ENCODE data around the gene LNPK.

Gene LNPK

GRCh38 chr2:176024083-176024482 is 22.0 kb upstream of the LNPK start:
- Histone ChIP-seq H2AFZ (ENCODE audit: low read length) (no peak overlapping the region), H3K9me3 (replicated peaks; ENCODE audit: insufficient read depth, low read length) (no peaks in the 10 kb centered on the region), H3K36me3 (replicated peaks; ENCODE audit: insufficient read depth, low read length) (no peaks in the 10 kb centered on the region), H3K79me2 (ENCODE audit: low read length) (no peaks in the 10 kb centered on the region), H4K20me1 (ENCODE audit: insufficient read depth, low read length) (no peaks in the 10 kb centered on the region), H3K4me1 (ENCODE audit: low read length) (no peaks in the 10 kb centered on the region), H3K9ac (ENCODE audit: low read length) (no peak overlapping the region), H3K4me2 (ENCODE audit: low read depth, low read length) (no peak overlapping the region), H3K4me3 (ENCODE audit: low read length) (no peak overlapping the region), H3K9me2 (replicated peaks; ENCODE audit: insufficient read depth, low read length) (no peaks in the 10 kb centered on the region), H3K27ac (ENCODE audit: low read length) (no peak overlapping the region), H3K27me3 (replicated peaks; ENCODE audit: insufficient read depth, low read length) (no peaks in the 10 kb centered on the region), H3F3A (ENCODE audit: insufficient read depth, low read length) (no peaks in the 10 kb centered on the region)
- TF ChIP-seq EZH2phosphoT487 (IDR thresholded peaks at IDR 0.05; ENCODE audit: low read length) (no peak), EZH2 (optimal IDR thresholded peaks at IDR 0.05; ENCODE audit: low read depth, low read length) (no peak)
- no peak for DNase-seq

DNA sequence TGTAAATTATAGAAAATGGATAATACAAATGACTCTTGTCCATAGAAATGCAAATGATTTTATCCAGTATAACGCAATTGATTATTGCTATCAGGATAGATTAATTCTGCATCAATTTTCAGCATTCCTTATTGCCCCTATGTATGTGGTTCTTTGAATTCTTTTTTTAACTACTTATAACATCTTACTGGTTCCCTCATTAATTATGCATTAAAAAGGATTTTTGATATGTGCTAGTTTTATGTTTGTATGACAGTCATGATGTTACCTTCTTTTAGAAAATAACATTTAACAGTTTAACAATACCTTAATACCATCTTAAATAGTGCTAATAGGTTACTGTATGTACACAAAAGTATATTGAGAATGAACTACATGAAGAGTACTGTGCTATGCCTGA is 20.0 kb upstream of the LNPK start:
- TF ChIP-seq EZH2 (optimal IDR thresholded peaks at IDR 0.05; ENCODE audit: low read depth, low read length) (no peak), EZH2phosphoT487 (IDR thresholded peaks at IDR 0.05; ENCODE audit: low read length) (no peak)
- TF ChIP-seq, protein P1, sequence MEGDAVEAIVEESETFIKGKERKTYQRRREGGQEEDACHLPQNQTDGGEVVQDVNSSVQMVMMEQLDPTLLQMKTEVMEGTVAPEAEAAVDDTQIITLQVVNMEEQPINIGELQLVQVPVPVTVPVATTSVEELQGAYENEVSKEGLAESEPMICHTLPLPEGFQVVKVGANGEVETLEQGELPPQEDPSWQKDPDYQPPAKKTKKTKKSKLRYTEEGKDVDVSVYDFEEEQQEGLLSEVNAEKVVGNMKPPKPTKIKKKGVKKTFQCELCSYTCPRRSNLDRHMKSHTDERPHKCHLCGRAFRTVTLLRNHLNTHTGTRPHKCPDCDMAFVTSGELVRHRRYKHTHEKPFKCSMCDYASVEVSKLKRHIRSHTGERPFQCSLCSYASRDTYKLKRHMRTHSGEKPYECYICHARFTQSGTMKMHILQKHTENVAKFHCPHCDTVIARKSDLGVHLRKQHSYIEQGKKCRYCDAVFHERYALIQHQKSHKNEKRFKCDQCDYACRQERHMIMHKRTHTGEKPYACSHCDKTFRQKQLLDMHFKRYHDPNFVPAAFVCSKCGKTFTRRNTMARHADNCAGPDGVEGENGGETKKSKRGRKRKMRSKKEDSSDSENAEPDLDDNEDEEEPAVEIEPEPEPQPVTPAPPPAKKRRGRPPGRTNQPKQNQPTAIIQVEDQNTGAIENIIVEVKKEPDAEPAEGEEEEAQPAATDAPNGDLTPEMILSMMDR (IDR thresholded peaks at IDR 0.05; ENCODE audit: low read length): no peak
- no peak overlapping the region for H3K4me2 ChIP-seq (ENCODE audit: low read depth, low read length)
- no peaks in the 10 kb centered on the region for H3K79me2 ChIP-seq (ENCODE audit: low read length)
- no peak overlapping the region for H3K4me3 ChIP-seq (ENCODE audit: low read length)
- no peaks in the 10 kb centered on the region for H3F3A ChIP-seq (ENCODE audit: insufficient read depth, low read length)
- H3K4me1 ChIP-seq (ENCODE audit: low read length): no peaks in the 10 kb centered on the region
- no peaks in the 10 kb centered on the region for H3K9me3 ChIP-seq (replicated peaks; ENCODE audit: insufficient read depth, low read length)
- no peaks in the 10 kb centered on the region for H3K27me3 ChIP-seq (replicated peaks; ENCODE audit: insufficient read depth, low read length)
- H3K9me2 ChIP-seq (replicated peaks; ENCODE audit: insufficient read depth, low read length): no peaks in the 10 kb centered on the region
- no peak overlapping the region for H3K27ac ChIP-seq (ENCODE audit: low read length)
- DNase-seq: no peak
- no peaks in the 10 kb centered on the region for H4K20me1 ChIP-seq (ENCODE audit: insufficient read depth, low read length)
- no peak overlapping the region for H3K9ac ChIP-seq (ENCODE audit: low read length)
- H3K36me3 ChIP-seq (replicated peaks; ENCODE audit: insufficient read depth, low read length): no peaks in the 10 kb centered on the region
- no peak overlapping the region for H2AFZ ChIP-seq (ENCODE audit: low read length)

DNA sequence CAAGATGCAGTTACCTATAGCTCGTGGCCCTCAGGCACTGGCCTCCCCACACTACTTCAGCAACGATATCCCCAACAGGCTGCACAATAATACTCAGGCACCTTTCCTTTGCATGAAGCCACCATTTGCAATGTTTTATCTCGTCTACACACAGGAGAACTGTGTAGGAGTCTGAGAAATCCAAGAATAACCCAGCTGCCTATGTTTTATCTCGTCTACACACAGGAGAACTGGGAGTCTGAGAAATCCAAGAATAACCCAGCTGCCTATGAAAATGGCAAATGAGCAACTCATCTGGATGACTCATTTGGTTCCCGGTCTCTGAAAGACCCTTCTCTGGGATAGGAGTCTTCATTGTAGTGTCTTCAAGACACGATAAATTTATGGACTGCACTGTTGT is 18.3 kb upstream of the LNPK start:
- no peaks in the 10 kb centered on the region for H3K27me3 ChIP-seq (replicated peaks; ENCODE audit: insufficient read depth, low read length)
- H3K36me3 ChIP-seq (replicated peaks; ENCODE audit: insufficient read depth, low read length): no peaks in the 10 kb centered on the region
- no peak overlapping the region for H3K27ac ChIP-seq (ENCODE audit: low read length)
- no peaks in the 10 kb centered on the region for H4K20me1 ChIP-seq (ENCODE audit: insufficient read depth, low read length)
- no peak for TF ChIP-seq EZH2phosphoT487 (IDR thresholded peaks at IDR 0.05; ENCODE audit: low read length)
- TF ChIP-seq, protein P1 (IDR thresholded peaks at IDR 0.05; ENCODE audit: low read length): no peak
- no peak for TF ChIP-seq EZH2 (optimal IDR thresholded peaks at IDR 0.05; ENCODE audit: low read depth, low read length)
- H3K4me3 ChIP-seq (ENCODE audit: low read length): no peak overlapping the region
- no peaks in the 10 kb centered on the region for H3K4me1 ChIP-seq (ENCODE audit: low read length)
- no peak for DNase-seq
- H3K79me2 ChIP-seq (ENCODE audit: low read length): no peaks in the 10 kb centered on the region
- no peak overlapping the region for H3K9ac ChIP-seq (ENCODE audit: low read length)
- H2AFZ ChIP-seq (ENCODE audit: low read length): no peak overlapping the region
- H3K4me2 ChIP-seq (ENCODE audit: low read depth, low read length): no peak overlapping the region
- H3K9me2 ChIP-seq (replicated peaks; ENCODE audit: insufficient read depth, low read length): no peaks in the 10 kb centered on the region
- H3K9me3 ChIP-seq (replicated peaks; ENCODE audit: insufficient read depth, low read length): no peaks in the 10 kb centered on the region
- H3F3A ChIP-seq (ENCODE audit: insufficient read depth, low read length): no peaks in the 10 kb centered on the region

DNA sequence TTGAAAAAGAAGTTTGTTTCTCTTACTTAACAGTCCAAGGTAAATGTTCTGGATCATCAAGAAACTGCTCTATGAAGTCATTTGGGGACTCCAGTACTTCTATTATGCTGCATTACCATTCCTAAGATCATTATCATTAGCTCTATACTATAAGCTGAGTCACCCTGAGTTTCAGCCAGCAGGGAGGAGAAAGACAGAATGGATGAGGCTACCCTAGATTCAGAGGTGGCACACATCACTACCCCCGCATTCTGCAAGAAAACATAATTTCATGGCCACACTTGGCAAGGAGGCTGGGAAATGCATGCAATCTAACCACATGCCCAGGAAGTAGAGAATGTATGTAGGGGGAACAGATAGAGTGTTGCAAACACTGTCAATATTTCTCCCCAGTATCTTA is 16.6 kb upstream of the LNPK start:
- Histone ChIP-seq H3K4me2 (ENCODE audit: low read depth, low read length) (no peak overlapping the region), H3K36me3 (replicated peaks; ENCODE audit: insufficient read depth, low read length) (no peaks in the 10 kb centered on the region), H2AFZ (ENCODE audit: low read length) (no peak overlapping the region), H3K79me2 (ENCODE audit: low read length) (no peaks in the 10 kb centered on the region), H3K27ac (ENCODE audit: low read length) (no peak overlapping the region), H4K20me1 (ENCODE audit: insufficient read depth, low read length) (no peaks in the 10 kb centered on the region), H3K27me3 (replicated peaks; ENCODE audit: insufficient read depth, low read length) (no peaks in the 10 kb centered on the region), H3K9me2 (replicated peaks; ENCODE audit: insufficient read depth, low read length) (no peaks in the 10 kb centered on the region), H3K4me3 (ENCODE audit: low read length) (no peak overlapping the region), H3K9ac (ENCODE audit: low read length) (no peak overlapping the region), H3K9me3 (replicated peaks; ENCODE audit: insufficient read depth, low read length) (no peaks in the 10 kb centered on the region), H3F3A (ENCODE audit: insufficient read depth, low read length) (no peaks in the 10 kb centered on the region), H3K4me1 (ENCODE audit: low read length) (no peaks in the 10 kb centered on the region)
- DNase-seq: no peak
- TF ChIP-seq, protein P1 (IDR thresholded peaks at IDR 0.05; ENCODE audit: low read length): no peak
- no peak for TF ChIP-seq EZH2phosphoT487 (IDR thresholded peaks at IDR 0.05; ENCODE audit: low read length)
